GM21423 (cell line): ENCODE data around the gene RABL2B.

ENCODE experiments used
- ATAC-seq: cut with Tn5 transposase; IDR thresholded peaks from one replicate; pipeline ENCODE4 v1.9.1; 2021; ENCODE audit warnings: mild to moderate bottlenecking, moderate library complexity; ENCODE audit not compliant: unreplicated experiment

RABL2B gene

GRCh38 chr22:50738649-50739227 lies 44.7 kb downstream of the RABL2B start:
- no peak for ATAC-seq

- ATAC-seq = no peak
These were observed 45.4 kb downstream of the RABL2B start, which contains the start of gene ACR for GRCh38 chr22:50737728-50738648. Gene ACR, plus strand, starts transcription at chr22:50738204. Its CDS starts 32 bp downstream, at chr22:50738236.

GRCh38 chr22:50735739-50736030 lies 47.8 kb downstream of the RABL2B start:
- no peak for ATAC-seq

- ATAC-seq = no peak
These were observed 48.3 kb downstream of the RABL2B start for GRCh38 chr22:50734986-50735738.

- no peak for ATAC-seq
These were observed 49.1 kb downstream of the RABL2B start for GRCh38 chr22:50734343-50734771.

- no peak for ATAC-seq
These were observed 49.7 kb downstream of the RABL2B start for GRCh38 chr22:50733521-50734342.

GRCh38 chr22:50732681-50733080 lies 50.8 kb downstream of the RABL2B start:
- ATAC-seq = no peak

- ATAC-seq = no peak
These were observed 51.4 kb downstream of the RABL2B start for GRCh38 chr22:50731811-50732624.

GRCh38 chr22:50730941-50731661 lies 52.3 kb downstream of the RABL2B start:
- no peak for ATAC-seq

GRCh38 chr22:50730013-50730891 lies 53.2 kb downstream of the RABL2B start:
- ATAC-seq = no peak

- ATAC-seq = no peak
These were observed 53.9 kb downstream of the RABL2B start for GRCh38 chr22:50729391-50730012.

GRCh38 chr22:50728523-50728931 lies 54.9 kb downstream of the RABL2B start:
- ATAC-seq = no peak

- no peak for ATAC-seq
These were observed 55.5 kb downstream of the RABL2B start for GRCh38 chr22:50727678-50728522.

GRCh38 chr22:50726643-50727340 lies 56.6 kb downstream of the RABL2B start:
- ATAC-seq = no peak

GRCh38 chr22:50725597-50725996 lies 57.8 kb downstream of the RABL2B start:
- no peak for ATAC-seq

- ATAC-seq = no peak
These were observed 58.8 kb downstream of the RABL2B start for GRCh38 chr22:50724616-50725015.
